SU-DHL-6 (cell line): Measurements from ENCODE around the gene OR5B21.

Source experiments
- H2AFZ ChIP-seq: fragments of 200-600 bp; sonication (generic); 2 replicates; pipeline ENCODE4 v1.6.1; 2014; ENCODE audit warnings: low read depth, mild to moderate bottlenecking, moderate library complexity, mixed read lengths, antibody characterized with exemption, low read length; ENCODE audit not compliant: severe bottlenecking
- H3F3A ChIP-seq: fragments of 200-600 bp; shearing (Covaris generic); 2 replicates; pipeline ENCODE4 v1.6.0; 2016; ENCODE audit warnings: antibody characterized with exemption, mild to moderate bottlenecking; ENCODE audit not compliant: insufficient read depth
- H3K27ac ChIP-seq: fragments of 200-600 bp; sonication (generic); 2 replicates; pipeline ENCODE4 v1.5.1; 2016; ENCODE audit warnings: low read depth, mild to moderate bottlenecking, low read length, moderate library complexity, mixed read lengths
- H3K27me3 ChIP-seq: fragments of 200-600 bp; sonication (generic), shearing (Covaris generic); 2 replicates; pipeline ENCODE4 v1.6.0; 2014; ENCODE audit warnings: mild to moderate bottlenecking, low read length
- H3K36me3 ChIP-seq: fragments of 200-600 bp; sonication (generic); 2 replicates; pipeline ENCODE4 v1.6.1; 2014; ENCODE audit warnings: mild to moderate bottlenecking, low read length, mixed read lengths
- H3K4me2 ChIP-seq: fragments of 300-600, 200-600 bp; shearing (Covaris generic), sonication (generic); 2 replicates; pipeline ENCODE4 v1.6.0; 2014; ENCODE audit warnings: low read length, low read depth, mild to moderate bottlenecking; ENCODE audit not compliant: poor library complexity, severe bottlenecking
- H3K4me3 ChIP-seq: fragments of 200-600 bp; sonication (generic); 2 replicates; pipeline ENCODE4 v1.5.1; 2014; ENCODE audit warnings: antibody characterized with exemption, low read length, mild to moderate bottlenecking, mixed read lengths; ENCODE audit not compliant: insufficient read depth, poor library complexity, severe bottlenecking
- H3K79me2 ChIP-seq: fragments of 200-600 bp; sonication (generic); 2 replicates; pipeline ENCODE4 v1.6.1; 2014; ENCODE audit warnings: mild to moderate bottlenecking, low read length, moderate library complexity; ENCODE audit not compliant: insufficient read depth
- H3K9ac ChIP-seq: fragments of 200-600 bp; sonication (generic); 2 replicates; pipeline ENCODE4 v1.7.0; 2014; ENCODE audit warnings: mild to moderate bottlenecking, low read length
- H3K9me2 ChIP-seq: fragments of 200-600 bp; sonication (generic); replicated peaks from 2 replicates; pipeline ENCODE4 v1.6.1; 2014; ENCODE audit warnings: low read length; ENCODE audit not compliant: insufficient read depth
- H3K9me3 ChIP-seq: fragments of 200-600 bp; sonication (generic); 2 replicates; pipeline ENCODE4 v1.6.1; 2014; ENCODE audit warnings: low read length, mixed read lengths; ENCODE audit not compliant: insufficient read depth
- H4K20me1 ChIP-seq: fragments of 200-600 bp; sonication (generic); 2 replicates; pipeline ENCODE4 v1.6.1; 2014; ENCODE audit warnings: low read depth, mild to moderate bottlenecking, antibody characterized with exemption, low read length, moderate library complexity, mixed read lengths
- EZH2phosphoT487 ChIP-seq: fragments of 200-600 bp; sonication (generic), shearing (Covaris generic); conservative IDR thresholded peaks from 2 replicates; pipeline ENCODE4 v1.6.1; 2018; ENCODE audit warnings: mild to moderate bottlenecking, antibody characterized with exemption, low read length, moderate library complexity, mixed read lengths
- TF ChIP-seq, protein P1 (sequence below): fragments of 200-600 bp; sonication (generic); IDR thresholded peaks from one replicate; pipeline ENCODE4 v1.5.1; 2017; ENCODE audit warnings: antibody characterized with exemption, mild to moderate bottlenecking, low read length, moderate library complexity; ENCODE audit not compliant: insufficient read depth, poor library complexity, severe bottlenecking

OR5B21 gene

GRCh38 chr11:58531865-58532341, 24.0 kb upstream of the OR5B21 start:
- Histone ChIP-seq H3K27me3 (no peaks in the 10 kb centered on the region), H3K27ac (no peak overlapping the region), H3K9me3 (no peaks in the 10 kb centered on the region), H3K9me2 (no peaks in the 10 kb centered on the region), H3K9ac (no peak overlapping the region), H2AFZ (no peak overlapping the region), H3F3A (peaks cover 10% of the 10 kb centered on the region), H3K4me2 (no peak overlapping the region), H4K20me1 (no peaks in the 10 kb centered on the region), H3K36me3 (peaks cover 20% of the 10 kb centered on the region), H3K4me3 (no peak overlapping the region), H3K79me2 (0 out of 2 replicates have a peak, but pooled peaks cover 4% of the 10 kb centered on the region)
- TF ChIP-seq EZH2phosphoT487, result no peak
- TF ChIP-seq, protein P1, sequence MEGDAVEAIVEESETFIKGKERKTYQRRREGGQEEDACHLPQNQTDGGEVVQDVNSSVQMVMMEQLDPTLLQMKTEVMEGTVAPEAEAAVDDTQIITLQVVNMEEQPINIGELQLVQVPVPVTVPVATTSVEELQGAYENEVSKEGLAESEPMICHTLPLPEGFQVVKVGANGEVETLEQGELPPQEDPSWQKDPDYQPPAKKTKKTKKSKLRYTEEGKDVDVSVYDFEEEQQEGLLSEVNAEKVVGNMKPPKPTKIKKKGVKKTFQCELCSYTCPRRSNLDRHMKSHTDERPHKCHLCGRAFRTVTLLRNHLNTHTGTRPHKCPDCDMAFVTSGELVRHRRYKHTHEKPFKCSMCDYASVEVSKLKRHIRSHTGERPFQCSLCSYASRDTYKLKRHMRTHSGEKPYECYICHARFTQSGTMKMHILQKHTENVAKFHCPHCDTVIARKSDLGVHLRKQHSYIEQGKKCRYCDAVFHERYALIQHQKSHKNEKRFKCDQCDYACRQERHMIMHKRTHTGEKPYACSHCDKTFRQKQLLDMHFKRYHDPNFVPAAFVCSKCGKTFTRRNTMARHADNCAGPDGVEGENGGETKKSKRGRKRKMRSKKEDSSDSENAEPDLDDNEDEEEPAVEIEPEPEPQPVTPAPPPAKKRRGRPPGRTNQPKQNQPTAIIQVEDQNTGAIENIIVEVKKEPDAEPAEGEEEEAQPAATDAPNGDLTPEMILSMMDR, result no peak

DNA sequence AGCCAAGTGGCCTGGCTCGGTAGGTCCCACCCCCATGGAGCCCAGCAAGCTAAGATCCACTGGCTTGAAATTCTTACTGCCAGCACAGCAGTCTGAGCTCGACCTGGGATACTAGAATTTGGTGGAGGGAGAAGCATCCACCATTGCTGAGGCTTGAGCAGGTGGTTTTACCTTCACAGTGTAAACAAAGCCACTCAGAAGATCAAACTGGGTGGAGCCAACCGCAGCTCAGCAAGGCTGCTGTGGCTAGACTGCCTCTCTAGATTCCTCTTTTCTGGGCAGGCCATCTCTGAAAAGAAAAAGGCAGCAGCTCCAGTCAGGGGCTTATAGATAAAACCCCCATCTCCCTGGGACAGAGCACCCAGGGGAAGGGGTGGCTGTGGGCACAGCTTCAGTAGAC, 22.3 kb upstream of the OR5B21 start:
- TF ChIP-seq, protein P1, result no peak
- no peak for TF ChIP-seq EZH2phosphoT487
- H3K9me3 ChIP-seq, result no peaks in the 10 kb centered on the region
- 0 out of 2 replicates have a peak, but pooled peaks cover 4% of the 10 kb centered on the region for H3K79me2 ChIP-seq
- no peak overlapping the region for H3K4me3 ChIP-seq
- H3K27me3 ChIP-seq, result no peaks in the 10 kb centered on the region
- H3K9me2 ChIP-seq, result no peaks in the 10 kb centered on the region
- H3K4me2 ChIP-seq, result no peak overlapping the region
- H3F3A ChIP-seq, result peaks cover 26% of the 10 kb centered on the region
- no peak overlapping the region for H3K9ac ChIP-seq
- no peaks in the 10 kb centered on the region for H4K20me1 ChIP-seq
- H3K27ac ChIP-seq, result no peak overlapping the region
- H3K36me3 ChIP-seq, result peaks cover 20% of the 10 kb centered on the region
- no peak overlapping the region for H2AFZ ChIP-seq

DNA sequence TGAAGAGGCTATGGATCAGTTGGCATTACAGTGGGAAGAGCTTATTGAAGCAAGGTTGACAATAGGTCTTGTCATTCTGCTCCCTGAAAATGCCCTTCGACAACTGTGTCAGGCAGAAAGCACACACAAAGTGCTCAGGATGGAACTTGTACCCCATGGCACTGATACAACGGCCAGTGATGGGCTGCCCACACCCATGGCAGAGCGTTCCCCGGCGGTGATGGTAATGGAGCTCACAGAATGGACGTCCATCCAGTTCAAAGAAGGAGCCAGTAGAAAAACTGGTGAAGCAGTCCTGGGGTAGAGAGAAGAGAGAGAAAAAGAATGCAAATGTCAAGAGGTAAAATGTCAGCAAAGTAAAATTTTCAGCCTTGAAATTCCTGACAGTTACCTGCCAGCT, 19.5 kb upstream of the OR5B21 start:
- Histone ChIP-seq H3K27ac (0 out of 2 replicates have a peak overlapping the region, but pooled peaks have one; percentile 6), H3K4me2 (no peak overlapping the region), H3K36me3 (peaks cover 23% of the 10 kb centered on the region), H2AFZ (no peak overlapping the region), H3K9me2 (no peaks in the 10 kb centered on the region), H3F3A (peaks cover 34% of the 10 kb centered on the region), H3K4me3 (no peak overlapping the region), H3K27me3 (no peaks in the 10 kb centered on the region), H4K20me1 (no peaks in the 10 kb centered on the region), H3K9ac (no peak overlapping the region), H3K79me2 (no peaks in the 10 kb centered on the region), H3K9me3 (no peaks in the 10 kb centered on the region)
- no peak for TF ChIP-seq EZH2phosphoT487
- TF ChIP-seq, protein P1, result no peak
